ENCODE measurements around the gene FAM241B. TPM values are rescaled to one million over a fixed set of nuclear protein-coding genes. Genes with fewer than 3 reads are reported as not detected.

The FAM241B gene
- total RNA-seq, 1 experiment from 2014 or later, result 13.7 TPM

DNA sequence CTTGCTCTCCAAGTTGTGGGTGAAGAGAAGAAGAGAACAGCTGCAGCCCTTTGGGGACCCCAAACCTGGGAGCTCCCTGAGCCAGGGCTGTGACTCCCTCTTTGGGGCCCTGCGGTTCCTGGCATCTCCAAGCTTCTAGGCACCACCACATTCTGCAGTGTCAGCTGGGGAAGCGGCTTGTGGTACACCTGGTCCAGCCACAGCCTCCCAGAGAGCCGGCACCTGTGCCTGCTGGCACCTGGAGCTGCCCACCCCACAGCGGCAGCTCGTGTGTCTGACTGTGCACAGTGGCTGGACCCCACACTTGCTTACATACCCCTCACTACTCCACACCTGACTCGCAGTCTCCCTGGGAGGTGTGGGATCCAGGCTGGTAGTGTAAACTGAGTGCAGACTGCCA lies 23.5 kb downstream of the FAM241B start:
- H3K27ac ChIP-seq (ENCODE audit: insufficient read length, low read depth, low read length), result no peak overlapping the region
- no peak overlapping the region for H3K9ac ChIP-seq (ENCODE audit: extremely low read depth, insufficient read length, low read length)
- no peak overlapping the region for H2AFZ ChIP-seq (ENCODE audit: low read length)
- H2BK5ac ChIP-seq (ENCODE audit: insufficient read length, low read length), result no peak overlapping the region
- H3K23ac ChIP-seq (ENCODE audit: insufficient read length, low read depth, low read length), result no peak overlapping the region
- no peak overlapping the region for H3K56ac ChIP-seq (ENCODE audit: insufficient read length, low read depth, low read length)
- H3K79me1 ChIP-seq (ENCODE audit: insufficient read depth, low read depth, low read length, poor library complexity, severe bottlenecking), result no peaks in the 10 kb centered on the region
- H2AK5ac ChIP-seq (ENCODE audit: insufficient read length, low read length), result no peak overlapping the region
- no peak overlapping the region for H3K4ac ChIP-seq (ENCODE audit: low read depth, low read length)
- no peaks in the 10 kb centered on the region for H3K79me2 ChIP-seq (ENCODE audit: insufficient read depth, low read length)
- no peak overlapping the region for H3K18ac ChIP-seq (ENCODE audit: insufficient read length, low read depth, low read length)
- H4K5ac ChIP-seq (ENCODE audit: insufficient read length, low read depth, low read length), result no peak overlapping the region
- H4K8ac ChIP-seq (replicated peaks; ENCODE audit: insufficient read length, low read depth, low read length), result no peak overlapping the region
- H2BK120ac ChIP-seq (ENCODE audit: low read depth, low read length, poor library complexity, severe bottlenecking), result no peak overlapping the region
- no peaks in the 10 kb centered on the region for H3K36me3 Mint-ChIP-seq (ENCODE audit: insufficient read depth in 1 of 3, low read depth in 3 of 3)
- TF ChIP-seq, protein P1, sequence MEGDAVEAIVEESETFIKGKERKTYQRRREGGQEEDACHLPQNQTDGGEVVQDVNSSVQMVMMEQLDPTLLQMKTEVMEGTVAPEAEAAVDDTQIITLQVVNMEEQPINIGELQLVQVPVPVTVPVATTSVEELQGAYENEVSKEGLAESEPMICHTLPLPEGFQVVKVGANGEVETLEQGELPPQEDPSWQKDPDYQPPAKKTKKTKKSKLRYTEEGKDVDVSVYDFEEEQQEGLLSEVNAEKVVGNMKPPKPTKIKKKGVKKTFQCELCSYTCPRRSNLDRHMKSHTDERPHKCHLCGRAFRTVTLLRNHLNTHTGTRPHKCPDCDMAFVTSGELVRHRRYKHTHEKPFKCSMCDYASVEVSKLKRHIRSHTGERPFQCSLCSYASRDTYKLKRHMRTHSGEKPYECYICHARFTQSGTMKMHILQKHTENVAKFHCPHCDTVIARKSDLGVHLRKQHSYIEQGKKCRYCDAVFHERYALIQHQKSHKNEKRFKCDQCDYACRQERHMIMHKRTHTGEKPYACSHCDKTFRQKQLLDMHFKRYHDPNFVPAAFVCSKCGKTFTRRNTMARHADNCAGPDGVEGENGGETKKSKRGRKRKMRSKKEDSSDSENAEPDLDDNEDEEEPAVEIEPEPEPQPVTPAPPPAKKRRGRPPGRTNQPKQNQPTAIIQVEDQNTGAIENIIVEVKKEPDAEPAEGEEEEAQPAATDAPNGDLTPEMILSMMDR (conservative IDR thresholded peaks at IDR 0.05), result no peak
- H3K9me3 Mint-ChIP-seq, result no peaks in the 10 kb centered on the region
- no CpG with 5 or more reads among the region's 6 CpGs for WGBS (ENCODE audit: extremely low coverage, insufficient read length, low lambda C conversion rate)
- no peak overlapping the region for H3T11ph ChIP-seq (ENCODE audit: low read length)
- peaks cover 20% of the 10 kb centered on the region for H3K27me3 Mint-ChIP-seq (ENCODE audit: low read depth)
- H4K20me1 ChIP-seq (ENCODE audit: control insufficient read depth, insufficient read depth, insufficient read length), result peaks cover 2% of the 10 kb centered on the region
- H3K4me3 Mint-ChIP-seq, result no peak overlapping the region
- no peak overlapping the region for H4K91ac ChIP-seq (ENCODE audit: insufficient read length, low read depth, low read length)
- no peaks in the 10 kb centered on the region for H3K9me3 ChIP-seq (ENCODE audit: control insufficient read depth, low read depth, low read length)
- no peak overlapping the region for H3K4me2 ChIP-seq (ENCODE audit: insufficient read depth, insufficient read length, low read length)
- H2BK12ac ChIP-seq (ENCODE audit: insufficient read length, low read depth, low read length), result no peak overlapping the region
- H2BK15ac ChIP-seq (ENCODE audit: low read depth, low read length), result no peak overlapping the region
- no peak overlapping the region for H2BK20ac ChIP-seq (ENCODE audit: low read depth, low read length, poor library complexity, severe bottlenecking)
- peak overlapping the region; percentile 29; the same call in 1 of the 2 replicates for H3K14ac ChIP-seq (ENCODE audit: insufficient read depth, low read length)
- no peak overlapping the region; a peak in 1 of 7 replicates for H3K27ac Mint-ChIP-seq
- H3K23me2 ChIP-seq (ENCODE audit: insufficient read length, low read depth, low read length, poor library complexity, severe bottlenecking), result no peaks in the 10 kb centered on the region
- H3K4me1 ChIP-seq (ENCODE audit: insufficient read depth, low read length), result peaks cover 3% of the 10 kb centered on the region; the same call in 1 of the 2 replicates
- DNase-seq, result no peak
- H3K27me3 ChIP-seq (ENCODE audit: insufficient read depth, low read length), result no peaks in the 10 kb centered on the region
- H3K4me1 Mint-ChIP-seq, result peaks cover 46 to 47% of the 10 kb centered on the region in 2 experiments

Data from H9 (cell line).